Measurements from ENCODE around the gene LGALS3. TPM values are rescaled to one million over a fixed set of nuclear protein-coding genes. Genes with fewer than 3 reads are reported as not detected.

LGALS3 gene
- total and polyA plus RNA-seq, 4 donors: 6.9 to 20.8 (median 10.7) TPM

DNA sequence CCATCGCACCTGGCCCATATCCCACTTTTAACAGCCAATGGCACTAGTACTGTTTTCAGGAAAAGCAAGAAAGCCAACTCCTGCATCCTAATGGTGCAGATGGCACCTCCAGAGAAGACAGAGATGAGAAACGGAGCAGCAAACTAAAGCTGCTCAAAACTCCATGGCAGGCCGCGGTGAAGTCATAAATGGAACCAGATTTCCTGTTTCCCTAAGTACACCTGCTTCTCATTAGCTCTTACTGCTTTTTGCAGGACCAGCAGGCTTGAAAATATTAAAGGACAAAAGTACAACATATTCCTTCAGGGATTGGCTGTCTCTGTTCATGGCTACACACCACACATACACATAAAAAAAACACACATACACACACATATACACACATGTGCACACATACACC, 36.7 kb upstream of the LGALS3 start:
- H3K27ac ChIP-seq (ENCODE audit: low read depth in 1 of 2, low read length in 2 of 2): no peak overlapping the region
- no peak for TF ChIP-seq JUND (IDR thresholded peaks at IDR 0.05)
- TF ChIP-seq, protein P1, sequence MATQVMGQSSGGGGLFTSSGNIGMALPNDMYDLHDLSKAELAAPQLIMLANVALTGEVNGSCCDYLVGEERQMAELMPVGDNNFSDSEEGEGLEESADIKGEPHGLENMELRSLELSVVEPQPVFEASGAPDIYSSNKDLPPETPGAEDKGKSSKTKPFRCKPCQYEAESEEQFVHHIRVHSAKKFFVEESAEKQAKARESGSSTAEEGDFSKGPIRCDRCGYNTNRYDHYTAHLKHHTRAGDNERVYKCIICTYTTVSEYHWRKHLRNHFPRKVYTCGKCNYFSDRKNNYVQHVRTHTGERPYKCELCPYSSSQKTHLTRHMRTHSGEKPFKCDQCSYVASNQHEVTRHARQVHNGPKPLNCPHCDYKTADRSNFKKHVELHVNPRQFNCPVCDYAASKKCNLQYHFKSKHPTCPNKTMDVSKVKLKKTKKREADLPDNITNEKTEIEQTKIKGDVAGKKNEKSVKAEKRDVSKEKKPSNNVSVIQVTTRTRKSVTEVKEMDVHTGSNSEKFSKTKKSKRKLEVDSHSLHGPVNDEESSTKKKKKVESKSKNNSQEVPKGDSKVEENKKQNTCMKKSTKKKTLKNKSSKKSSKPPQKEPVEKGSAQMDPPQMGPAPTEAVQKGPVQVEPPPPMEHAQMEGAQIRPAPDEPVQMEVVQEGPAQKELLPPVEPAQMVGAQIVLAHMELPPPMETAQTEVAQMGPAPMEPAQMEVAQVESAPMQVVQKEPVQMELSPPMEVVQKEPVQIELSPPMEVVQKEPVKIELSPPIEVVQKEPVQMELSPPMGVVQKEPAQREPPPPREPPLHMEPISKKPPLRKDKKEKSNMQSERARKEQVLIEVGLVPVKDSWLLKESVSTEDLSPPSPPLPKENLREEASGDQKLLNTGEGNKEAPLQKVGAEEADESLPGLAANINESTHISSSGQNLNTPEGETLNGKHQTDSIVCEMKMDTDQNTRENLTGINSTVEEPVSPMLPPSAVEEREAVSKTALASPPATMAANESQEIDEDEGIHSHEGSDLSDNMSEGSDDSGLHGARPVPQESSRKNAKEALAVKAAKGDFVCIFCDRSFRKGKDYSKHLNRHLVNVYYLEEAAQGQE (IDR thresholded peaks at IDR 0.05): no peak
- TF ChIP-seq, protein P2, sequence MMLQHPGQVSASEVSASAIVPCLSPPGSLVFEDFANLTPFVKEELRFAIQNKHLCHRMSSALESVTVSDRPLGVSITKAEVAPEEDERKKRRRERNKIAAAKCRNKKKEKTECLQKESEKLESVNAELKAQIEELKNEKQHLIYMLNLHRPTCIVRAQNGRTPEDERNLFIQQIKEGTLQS (IDR thresholded peaks at IDR 0.05): no peak
- TF ChIP-seq FOXA2 (IDR thresholded peaks at IDR 0.05): no peak
- no peak for TF ChIP-seq RXRA (IDR thresholded peaks at IDR 0.05)
- TF ChIP-seq SP1 (IDR thresholded peaks at IDR 0.05): no peak
- no peak for TF ChIP-seq EGR1 (IDR thresholded peaks at IDR 0.05; ENCODE audit: low read depth in 2 of 2)
- TF ChIP-seq, protein P3, sequence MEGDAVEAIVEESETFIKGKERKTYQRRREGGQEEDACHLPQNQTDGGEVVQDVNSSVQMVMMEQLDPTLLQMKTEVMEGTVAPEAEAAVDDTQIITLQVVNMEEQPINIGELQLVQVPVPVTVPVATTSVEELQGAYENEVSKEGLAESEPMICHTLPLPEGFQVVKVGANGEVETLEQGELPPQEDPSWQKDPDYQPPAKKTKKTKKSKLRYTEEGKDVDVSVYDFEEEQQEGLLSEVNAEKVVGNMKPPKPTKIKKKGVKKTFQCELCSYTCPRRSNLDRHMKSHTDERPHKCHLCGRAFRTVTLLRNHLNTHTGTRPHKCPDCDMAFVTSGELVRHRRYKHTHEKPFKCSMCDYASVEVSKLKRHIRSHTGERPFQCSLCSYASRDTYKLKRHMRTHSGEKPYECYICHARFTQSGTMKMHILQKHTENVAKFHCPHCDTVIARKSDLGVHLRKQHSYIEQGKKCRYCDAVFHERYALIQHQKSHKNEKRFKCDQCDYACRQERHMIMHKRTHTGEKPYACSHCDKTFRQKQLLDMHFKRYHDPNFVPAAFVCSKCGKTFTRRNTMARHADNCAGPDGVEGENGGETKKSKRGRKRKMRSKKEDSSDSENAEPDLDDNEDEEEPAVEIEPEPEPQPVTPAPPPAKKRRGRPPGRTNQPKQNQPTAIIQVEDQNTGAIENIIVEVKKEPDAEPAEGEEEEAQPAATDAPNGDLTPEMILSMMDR (IDR thresholded peaks at IDR 0.05; ENCODE audit: low read depth, low read length, missing input control): no peak
- TF ChIP-seq FOXA1 (IDR thresholded peaks at IDR 0.05): no peak
- TF ChIP-seq HNF4G (IDR thresholded peaks at IDR 0.05): no peak
- TF ChIP-seq, protein P4, sequence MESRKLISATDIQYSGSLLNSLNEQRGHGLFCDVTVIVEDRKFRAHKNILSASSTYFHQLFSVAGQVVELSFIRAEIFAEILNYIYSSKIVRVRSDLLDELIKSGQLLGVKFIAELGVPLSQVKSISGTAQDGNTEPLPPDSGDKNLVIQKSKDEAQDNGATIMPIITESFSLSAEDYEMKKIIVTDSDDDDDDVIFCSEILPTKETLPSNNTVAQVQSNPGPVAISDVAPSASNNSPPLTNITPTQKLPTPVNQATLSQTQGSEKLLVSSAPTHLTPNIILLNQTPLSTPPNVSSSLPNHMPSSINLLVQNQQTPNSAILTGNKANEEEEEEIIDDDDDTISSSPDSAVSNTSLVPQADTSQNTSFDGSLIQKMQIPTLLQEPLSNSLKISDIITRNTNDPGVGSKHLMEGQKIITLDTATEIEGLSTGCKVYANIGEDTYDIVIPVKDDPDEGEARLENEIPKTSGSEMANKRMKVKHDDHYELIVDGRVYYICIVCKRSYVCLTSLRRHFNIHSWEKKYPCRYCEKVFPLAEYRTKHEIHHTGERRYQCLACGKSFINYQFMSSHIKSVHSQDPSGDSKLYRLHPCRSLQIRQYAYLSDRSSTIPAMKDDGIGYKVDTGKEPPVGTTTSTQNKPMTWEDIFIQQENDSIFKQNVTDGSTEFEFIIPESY (IDR thresholded peaks at IDR 0.05): no peak
- no peak for TF ChIP-seq HNF4A (conservative IDR thresholded peaks at IDR 0.05)
- no peak for TF ChIP-seq GABPA (IDR thresholded peaks at IDR 0.05 in 1 of 2, conservative IDR thresholded peaks at IDR 0.05 in 1 of 2)
- TF ChIP-seq NR2F2 (IDR thresholded peaks at IDR 0.05): no peak
- TF ChIP-seq, protein P5, sequence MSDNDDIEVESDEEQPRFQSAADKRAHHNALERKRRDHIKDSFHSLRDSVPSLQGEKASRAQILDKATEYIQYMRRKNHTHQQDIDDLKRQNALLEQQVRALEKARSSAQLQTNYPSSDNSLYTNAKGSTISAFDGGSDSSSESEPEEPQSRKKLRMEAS (IDR thresholded peaks at IDR 0.05): no peak
- TF ChIP-seq RAD21 (IDR thresholded peaks at IDR 0.05): no peak
- TF ChIP-seq YY1 (IDR thresholded peaks at IDR 0.05): no peak
- no peak for TF ChIP-seq TAF1 (conservative IDR thresholded peaks at IDR 0.05)
- H3K9ac ChIP-seq (ENCODE audit: low read depth in 1 of 2, low read length in 2 of 2): no peak overlapping the region
- peaks cover 0 to 2% (median 0%) of the 10 kb centered on the region in 4 donors for H3K27me3 ChIP-seq (ENCODE audit: control insufficient read depth in 4 of 4, insufficient read depth in 4 of 4, low read length in 3 of 4)
- no peak overlapping the region for H3K4me3 ChIP-seq (ENCODE audit: low read depth in 1 of 3, low read length in 3 of 3)
- whole genome bisulfite sequencing: 84% methylated on average over 4 of the region's 4 CpGs
- H3K9me3 ChIP-seq (ENCODE audit: control insufficient read depth in 4 of 4, low read length in 3 of 4): no peaks in the 10 kb centered on the region
- no peaks in the 10 kb centered on the region for H3K4me1 ChIP-seq (ENCODE audit: control insufficient read depth in 4 of 4, insufficient read depth in 4 of 4, low read length in 3 of 4)
- DNase-seq (ENCODE audit: low spot score): no peak
- no peaks in the 10 kb centered on the region for H3K36me3 ChIP-seq (ENCODE audit: control insufficient read depth in 4 of 4, insufficient read depth in 3 of 4, low read depth in 1 of 4, low read length in 3 of 4)
